ENCODE results near the gene MYLK. TPM values are rescaled to one million over a fixed set of nuclear protein-coding genes. Genes with fewer than 3 reads are reported as not detected.

The MYLK gene
- total RNA-seq, 2 donors from 2014 or later: 4.7 to 6.6 TPM

GRCh38 chr3:123678108-123678511, 206.0 kb downstream of the MYLK start:
- H3K4me3 Mint-ChIP-seq: no peak overlapping the region
- Histone ChIP-seq H3K4me3 (ENCODE audit: low read length) (no peak overlapping the region), H3K27me3 (ENCODE audit: control insufficient read depth, insufficient read depth, low read length, poor library complexity, severe bottlenecking) (no peaks in the 10 kb centered on the region), H3K9ac (ENCODE audit: extremely low read depth, low read length, poor library complexity, severe bottlenecking) (no peak overlapping the region), H3K27ac (ENCODE audit: low read depth, low read length) (no peak overlapping the region), H3K4me1 (ENCODE audit: control insufficient read depth, insufficient read depth, low read length) (no peaks in the 10 kb centered on the region), H3K9me3 (ENCODE audit: control insufficient read depth, low read length) (no peaks in the 10 kb centered on the region), H3K36me3 (ENCODE audit: control insufficient read depth, insufficient read depth, low read length) (no peaks in the 10 kb centered on the region)
- WGBS, 2 experiments (ENCODE audit: insufficient coverage in 1 of 2, insufficient read length in 1 of 2): 89 to 92% methylated on average over 3 to 8 of the region's 8 CpGs
- H3K27me3 Mint-ChIP-seq (ENCODE audit: insufficient read depth): peaks cover 27% of the 10 kb centered on the region
- H3K4me1 Mint-ChIP-seq: peaks cover 12% of the 10 kb centered on the region
- no peak for DNase-seq
- H3K27ac Mint-ChIP-seq: no peak overlapping the region
- no peak for TF ChIP-seq CTCF (conservative IDR thresholded peaks at IDR 0.05)
- no peaks in the 10 kb centered on the region for H3K9me3 Mint-ChIP-seq
- no peaks in the 10 kb centered on the region for H3K36me3 Mint-ChIP-seq (ENCODE audit: low read depth)

- Histone ChIP-seq H3K4me1 (ENCODE audit: control insufficient read depth, insufficient read depth, low read length) (no peaks in the 10 kb centered on the region), H3K27me3 (ENCODE audit: control insufficient read depth, insufficient read depth, low read length, poor library complexity, severe bottlenecking) (no peaks in the 10 kb centered on the region), H3K36me3 (ENCODE audit: control insufficient read depth, insufficient read depth, low read length) (no peaks in the 10 kb centered on the region), H3K9me3 (ENCODE audit: control insufficient read depth, low read length) (no peaks in the 10 kb centered on the region), H3K9ac (ENCODE audit: extremely low read depth, low read length, poor library complexity, severe bottlenecking) (no peak overlapping the region), H3K27ac (ENCODE audit: low read depth, low read length) (no peak overlapping the region), H3K4me3 (ENCODE audit: low read length) (no peak overlapping the region)
- H3K4me3 Mint-ChIP-seq: no peak overlapping the region
- H3K9me3 Mint-ChIP-seq: no peaks in the 10 kb centered on the region
- no peak for DNase-seq
- no peak overlapping the region for H3K27ac Mint-ChIP-seq
- H3K4me1 Mint-ChIP-seq: peaks cover 3% of the 10 kb centered on the region
- no peak for TF ChIP-seq CTCF (conservative IDR thresholded peaks at IDR 0.05)
- WGBS, 2 experiments (ENCODE audit: insufficient coverage in 1 of 2, insufficient read length in 1 of 2): 98 to 100% methylated on average over 2 of the region's 3 CpGs
- H3K36me3 Mint-ChIP-seq (ENCODE audit: low read depth): no peaks in the 10 kb centered on the region
- peaks cover 21% of the 10 kb centered on the region for H3K27me3 Mint-ChIP-seq (ENCODE audit: insufficient read depth)
Observed at GRCh38 chr3:123672429-123673146, 211.5 kb downstream of the MYLK start.

GRCh38 chr3:123670743-123671142, 213.4 kb downstream of the MYLK start:
- no peak overlapping the region for H3K4me3 ChIP-seq (ENCODE audit: low read length)
- WGBS, 2 experiments (ENCODE audit: insufficient coverage in 1 of 2, insufficient read length in 1 of 2): 92 to 93% methylated on average over 3 of the region's 3 CpGs
- DNase-seq: no peak
- Mint-ChIP-seq H3K36me3 (ENCODE audit: low read depth) (no peaks in the 10 kb centered on the region), H3K27me3 (ENCODE audit: insufficient read depth) (peaks cover 18% of the 10 kb centered on the region), H3K9me3 (no peaks in the 10 kb centered on the region), H3K4me1 (peaks cover 3% of the 10 kb centered on the region), H3K4me3 (no peak overlapping the region), H3K27ac (no peak overlapping the region)
- H3K9me3 ChIP-seq (ENCODE audit: control insufficient read depth, low read length): no peaks in the 10 kb centered on the region
- H3K4me1 ChIP-seq (ENCODE audit: control insufficient read depth, insufficient read depth, low read length): no peaks in the 10 kb centered on the region
- H3K27me3 ChIP-seq (ENCODE audit: control insufficient read depth, insufficient read depth, low read length, poor library complexity, severe bottlenecking): no peaks in the 10 kb centered on the region
- H3K27ac ChIP-seq (ENCODE audit: low read depth, low read length): no peak overlapping the region
- H3K36me3 ChIP-seq (ENCODE audit: control insufficient read depth, insufficient read depth, low read length): no peaks in the 10 kb centered on the region
- TF ChIP-seq CTCF (conservative IDR thresholded peaks at IDR 0.05): no peak
- no peak overlapping the region for H3K9ac ChIP-seq (ENCODE audit: extremely low read depth, low read length, poor library complexity, severe bottlenecking)

All from endodermal cell (in vitro differentiated cells).